Measurements from ENCODE around the gene FUT6.
"Not testable (repeated sequence)": the region's sequence is repeated elsewhere in the genome, so short reads cannot be mapped to it uniquely, and the experiment has no call there.

The FUT6 gene

GRCh38 chr19:5864013-5864720, 24.7 kb upstream of the FUT6 start:
- no peaks in the 10 kb centered on the region for H3K79me2 ChIP-seq (ENCODE audit: low read length)
- H3K36me3 ChIP-seq (replicated peaks; ENCODE audit: low read depth, low read length) = no peaks in the 10 kb centered on the region
- no peak for TF ChIP-seq EZH2phosphoT487 (IDR thresholded peaks at IDR 0.05; ENCODE audit: low read depth)
- TF ChIP-seq, protein P1, sequence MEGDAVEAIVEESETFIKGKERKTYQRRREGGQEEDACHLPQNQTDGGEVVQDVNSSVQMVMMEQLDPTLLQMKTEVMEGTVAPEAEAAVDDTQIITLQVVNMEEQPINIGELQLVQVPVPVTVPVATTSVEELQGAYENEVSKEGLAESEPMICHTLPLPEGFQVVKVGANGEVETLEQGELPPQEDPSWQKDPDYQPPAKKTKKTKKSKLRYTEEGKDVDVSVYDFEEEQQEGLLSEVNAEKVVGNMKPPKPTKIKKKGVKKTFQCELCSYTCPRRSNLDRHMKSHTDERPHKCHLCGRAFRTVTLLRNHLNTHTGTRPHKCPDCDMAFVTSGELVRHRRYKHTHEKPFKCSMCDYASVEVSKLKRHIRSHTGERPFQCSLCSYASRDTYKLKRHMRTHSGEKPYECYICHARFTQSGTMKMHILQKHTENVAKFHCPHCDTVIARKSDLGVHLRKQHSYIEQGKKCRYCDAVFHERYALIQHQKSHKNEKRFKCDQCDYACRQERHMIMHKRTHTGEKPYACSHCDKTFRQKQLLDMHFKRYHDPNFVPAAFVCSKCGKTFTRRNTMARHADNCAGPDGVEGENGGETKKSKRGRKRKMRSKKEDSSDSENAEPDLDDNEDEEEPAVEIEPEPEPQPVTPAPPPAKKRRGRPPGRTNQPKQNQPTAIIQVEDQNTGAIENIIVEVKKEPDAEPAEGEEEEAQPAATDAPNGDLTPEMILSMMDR (IDR thresholded peaks at IDR 0.05; ENCODE audit: low read depth, low read length) = no peak
- H3K27me3 ChIP-seq (ENCODE audit: low read depth, low read length) = no peaks in the 10 kb centered on the region; the same call in 1 of the 2 replicates
- H4K20me1 ChIP-seq (ENCODE audit: insufficient read depth, low read length) = no peaks in the 10 kb centered on the region
- H3K4me1 ChIP-seq (ENCODE audit: low read length) = no peaks in the 10 kb centered on the region
- H3K4me2 ChIP-seq (ENCODE audit: low read length) = no peak overlapping the region
- H3K9ac ChIP-seq (ENCODE audit: low read length) = no peak overlapping the region
- no peaks in the 10 kb centered on the region for H3K9me3 ChIP-seq (ENCODE audit: insufficient read depth, low read length)
- H3K27ac ChIP-seq (ENCODE audit: low read length) = no peak overlapping the region
- H3K4me3 ChIP-seq (ENCODE audit: low read length) = no peak overlapping the region
- no peak overlapping the region for H2AFZ ChIP-seq (ENCODE audit: low read depth, low read length)

GRCh38 chr19:5863030-5863665, 23.6 kb upstream of the FUT6 start:
- Histone ChIP-seq H3K27ac (ENCODE audit: low read length) (no peak overlapping the region), H3K27me3 (ENCODE audit: low read depth, low read length) (no peaks in the 10 kb centered on the region; the same call in 1 of the 2 replicates), H4K20me1 (ENCODE audit: insufficient read depth, low read length) (no peaks in the 10 kb centered on the region), H3K9me3 (ENCODE audit: insufficient read depth, low read length) (no peaks in the 10 kb centered on the region), H2AFZ (ENCODE audit: low read depth, low read length) (no peak overlapping the region), H3K9ac (ENCODE audit: low read length) (no peak overlapping the region), H3K4me1 (ENCODE audit: low read length) (no peaks in the 10 kb centered on the region), H3K36me3 (replicated peaks; ENCODE audit: low read depth, low read length) (no peaks in the 10 kb centered on the region), H3K4me3 (ENCODE audit: low read length) (no peak overlapping the region), H3K79me2 (ENCODE audit: low read length) (no peaks in the 10 kb centered on the region), H3K4me2 (ENCODE audit: low read length) (no peak overlapping the region)
- no peak for TF ChIP-seq EZH2phosphoT487 (IDR thresholded peaks at IDR 0.05; ENCODE audit: low read depth)
- TF ChIP-seq, protein P1 (IDR thresholded peaks at IDR 0.05; ENCODE audit: low read depth, low read length) = no peak

GRCh38 chr19:5857203-5858081, 17.9 kb upstream of the FUT6 start:
- Histone ChIP-seq H3K27ac (ENCODE audit: low read length) (no peak overlapping the region), H3K4me1 (ENCODE audit: low read length) (no peaks in the 10 kb centered on the region), H2AFZ (ENCODE audit: low read depth, low read length) (no peak overlapping the region), H3K36me3 (replicated peaks; ENCODE audit: low read depth, low read length) (no peaks in the 10 kb centered on the region), H3K79me2 (ENCODE audit: low read length) (no peaks in the 10 kb centered on the region), H3K9ac (ENCODE audit: low read length) (no peak overlapping the region), H4K20me1 (ENCODE audit: insufficient read depth, low read length) (no peaks in the 10 kb centered on the region), H3K27me3 (ENCODE audit: low read depth, low read length) (peaks cover 15% of the 10 kb centered on the region), H3K4me3 (ENCODE audit: low read length) (no peak overlapping the region), H3K9me3 (ENCODE audit: insufficient read depth, low read length) (no peaks in the 10 kb centered on the region; the same call in 1 of the 2 replicates), H3K4me2 (ENCODE audit: low read length) (no peak overlapping the region)
- TF ChIP-seq, protein P1 (IDR thresholded peaks at IDR 0.05; ENCODE audit: low read depth, low read length) = no peak
- no peak for TF ChIP-seq EZH2phosphoT487 (IDR thresholded peaks at IDR 0.05; ENCODE audit: low read depth)

- not testable (repeated sequence) for H3K9ac ChIP-seq (ENCODE audit: low read length); H2AFZ ChIP-seq (ENCODE audit: low read depth, low read length); H4K20me1 ChIP-seq (ENCODE audit: insufficient read depth, low read length); H3K4me1 ChIP-seq (ENCODE audit: low read length); H3K36me3 ChIP-seq (replicated peaks; ENCODE audit: low read depth, low read length); H3K4me2 ChIP-seq (ENCODE audit: low read length); H3K79me2 ChIP-seq (ENCODE audit: low read length); H3K9me3 ChIP-seq (ENCODE audit: insufficient read depth, low read length); H3K27ac ChIP-seq (ENCODE audit: low read length); H3K4me3 ChIP-seq (ENCODE audit: low read length)
- peaks cover 17% of the 10 kb centered on the region for H3K27me3 ChIP-seq (ENCODE audit: low read depth, low read length)
These were observed 15.6 kb upstream of the FUT6 start for GRCh38 chr19:5855151-5855550.

- not testable (repeated sequence) for H3K27ac ChIP-seq (ENCODE audit: low read length); H3K36me3 ChIP-seq (replicated peaks; ENCODE audit: low read depth, low read length); H4K20me1 ChIP-seq (ENCODE audit: insufficient read depth, low read length); H3K4me1 ChIP-seq (ENCODE audit: low read length); H3K4me3 ChIP-seq (ENCODE audit: low read length); H3K9me3 ChIP-seq (ENCODE audit: insufficient read depth, low read length); H3K4me2 ChIP-seq (ENCODE audit: low read length); H3K79me2 ChIP-seq (ENCODE audit: low read length); H3K9ac ChIP-seq (ENCODE audit: low read length); H2AFZ ChIP-seq (ENCODE audit: low read depth, low read length)
- peaks cover 20% of the 10 kb centered on the region for H3K27me3 ChIP-seq (ENCODE audit: low read depth, low read length)
These were observed 14.6 kb upstream of the FUT6 start for GRCh38 chr19:5854121-5854520.
